ENCODE results near the gene ZNF621. TPM values are rescaled to one million over a fixed set of nuclear protein-coding genes. Genes with fewer than 3 reads are reported as not detected.

Gene ZNF621
- total and polyA plus RNA-seq, 2 experiments from 2014 or later: 12.9 to 17.3 TPM

DNA sequence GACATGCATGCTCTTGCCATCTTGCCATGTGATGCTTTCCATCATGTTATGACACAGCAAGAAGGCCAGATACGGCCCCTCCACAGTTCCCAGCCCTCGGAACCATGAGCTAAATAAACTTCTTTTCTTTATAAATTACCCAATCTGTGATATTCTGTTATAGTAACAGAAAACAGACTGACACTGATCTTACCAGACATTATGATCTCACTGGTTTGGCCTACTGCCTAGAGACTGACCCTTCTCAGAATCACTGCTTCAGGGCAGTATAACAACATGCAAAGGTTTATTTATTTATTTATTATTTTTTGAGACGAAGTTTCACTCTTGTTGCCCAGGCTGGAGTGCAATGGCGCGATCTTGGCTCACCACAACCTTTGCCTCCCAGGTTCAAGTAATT lies 33.8 kb upstream of the ZNF621 start:
- no peaks in the 10 kb centered on the region for H3K36me3 ChIP-seq
- TF ChIP-seq, protein P1, sequence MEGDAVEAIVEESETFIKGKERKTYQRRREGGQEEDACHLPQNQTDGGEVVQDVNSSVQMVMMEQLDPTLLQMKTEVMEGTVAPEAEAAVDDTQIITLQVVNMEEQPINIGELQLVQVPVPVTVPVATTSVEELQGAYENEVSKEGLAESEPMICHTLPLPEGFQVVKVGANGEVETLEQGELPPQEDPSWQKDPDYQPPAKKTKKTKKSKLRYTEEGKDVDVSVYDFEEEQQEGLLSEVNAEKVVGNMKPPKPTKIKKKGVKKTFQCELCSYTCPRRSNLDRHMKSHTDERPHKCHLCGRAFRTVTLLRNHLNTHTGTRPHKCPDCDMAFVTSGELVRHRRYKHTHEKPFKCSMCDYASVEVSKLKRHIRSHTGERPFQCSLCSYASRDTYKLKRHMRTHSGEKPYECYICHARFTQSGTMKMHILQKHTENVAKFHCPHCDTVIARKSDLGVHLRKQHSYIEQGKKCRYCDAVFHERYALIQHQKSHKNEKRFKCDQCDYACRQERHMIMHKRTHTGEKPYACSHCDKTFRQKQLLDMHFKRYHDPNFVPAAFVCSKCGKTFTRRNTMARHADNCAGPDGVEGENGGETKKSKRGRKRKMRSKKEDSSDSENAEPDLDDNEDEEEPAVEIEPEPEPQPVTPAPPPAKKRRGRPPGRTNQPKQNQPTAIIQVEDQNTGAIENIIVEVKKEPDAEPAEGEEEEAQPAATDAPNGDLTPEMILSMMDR (IDR thresholded peaks at IDR 0.05; ENCODE audit: low read depth, low read length): no peak
- no peak overlapping the region for H3K4me3 ChIP-seq
- no peaks in the 10 kb centered on the region for H3K27me3 ChIP-seq
- H3K9me3 ChIP-seq (ENCODE audit: low read depth): no peaks in the 10 kb centered on the region
- no peak for DNase-seq (ENCODE audit: low read depth in 1 of 2, low spot score in 1 of 2)
- no peaks in the 10 kb centered on the region for H3K4me1 ChIP-seq (ENCODE audit: low read depth)
- H3K27ac ChIP-seq: no peak overlapping the region

GRCh38 chr3:40494698-40495097 lies 30.1 kb upstream of the ZNF621 start:
- TF ChIP-seq, protein P1 (IDR thresholded peaks at IDR 0.05; ENCODE audit: low read depth, low read length): no peak
- Histone ChIP-seq H3K4me3 (no peak overlapping the region), H3K9me3 (ENCODE audit: low read depth) (no peaks in the 10 kb centered on the region), H3K4me1 (ENCODE audit: low read depth) (no peaks in the 10 kb centered on the region), H3K36me3 (no peaks in the 10 kb centered on the region), H3K27me3 (no peaks in the 10 kb centered on the region), H3K27ac (no peak overlapping the region)
- DNase-seq (ENCODE audit: low read depth in 1 of 2, low spot score in 1 of 2): no peak

DNA sequence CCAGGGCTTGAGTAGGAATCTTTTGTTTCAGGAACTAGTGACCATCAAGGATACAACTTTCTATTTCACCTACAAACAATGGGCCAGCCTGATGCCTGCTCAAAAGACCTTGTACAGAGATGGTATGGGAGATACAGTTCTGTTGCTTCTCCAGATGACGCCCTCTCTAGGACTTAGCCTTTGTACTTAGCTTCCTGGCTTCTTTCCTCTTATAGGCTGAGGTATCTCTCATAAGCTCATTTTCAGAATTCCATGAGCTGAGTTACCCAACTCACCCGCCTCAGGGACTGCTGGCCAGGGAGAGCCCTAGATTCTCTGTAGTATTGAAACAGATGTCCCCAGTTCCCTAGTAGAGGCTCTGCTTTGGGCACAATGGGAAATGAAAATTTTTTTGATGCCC lies 27.5 kb upstream of the ZNF621 start:
- no peaks in the 10 kb centered on the region for H3K4me1 ChIP-seq (ENCODE audit: low read depth)
- H3K27ac ChIP-seq: no peak overlapping the region
- H3K9me3 ChIP-seq (ENCODE audit: low read depth): no peaks in the 10 kb centered on the region
- no peak for DNase-seq (ENCODE audit: low read depth in 1 of 2, low spot score in 1 of 2)
- H3K27me3 ChIP-seq: no peaks in the 10 kb centered on the region
- no peak overlapping the region for H3K4me3 ChIP-seq
- TF ChIP-seq, protein P1 (IDR thresholded peaks at IDR 0.05; ENCODE audit: low read depth, low read length): no peak
- H3K36me3 ChIP-seq: no peaks in the 10 kb centered on the region

GRCh38 chr3:40499952-40500351 lies 24.8 kb upstream of the ZNF621 start:
- no peak for DNase-seq (ENCODE audit: low read depth in 1 of 2, low spot score in 1 of 2)
- H3K36me3 ChIP-seq: no peaks in the 10 kb centered on the region
- no peaks in the 10 kb centered on the region for H3K9me3 ChIP-seq (ENCODE audit: low read depth)
- no peak overlapping the region for H3K4me3 ChIP-seq
- no peaks in the 10 kb centered on the region for H3K4me1 ChIP-seq (ENCODE audit: low read depth)
- H3K27me3 ChIP-seq: no peaks in the 10 kb centered on the region
- TF ChIP-seq, protein P1 (IDR thresholded peaks at IDR 0.05; ENCODE audit: low read depth, low read length): no peak
- H3K27ac ChIP-seq: no peak overlapping the region

DNA sequence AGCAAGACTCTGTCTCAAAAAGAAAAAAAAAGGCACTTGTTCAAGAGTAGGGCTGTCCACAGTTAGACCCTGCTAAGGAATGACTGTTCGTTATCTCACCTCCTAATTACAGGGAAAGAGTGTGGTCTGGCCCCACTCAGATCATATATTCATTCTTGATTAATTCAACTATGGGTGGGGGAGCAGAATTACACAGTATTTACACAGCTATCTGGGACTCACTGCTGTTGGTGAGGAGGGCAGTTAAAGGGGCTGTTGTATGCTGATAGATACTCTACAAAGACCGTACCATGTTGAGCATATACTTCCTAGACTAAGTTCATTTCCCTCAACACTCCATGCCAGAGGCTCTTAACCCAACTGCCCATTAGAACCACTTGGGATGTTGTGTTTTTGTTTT lies 22.7 kb upstream of the ZNF621 start:
- Histone ChIP-seq H3K36me3 (no peaks in the 10 kb centered on the region), H3K27ac (no peak overlapping the region), H3K4me3 (no peak overlapping the region), H3K27me3 (no peaks in the 10 kb centered on the region), H3K4me1 (ENCODE audit: low read depth) (peaks cover 4% of the 10 kb centered on the region), H3K9me3 (ENCODE audit: low read depth) (no peaks in the 10 kb centered on the region)
- no peak for DNase-seq (ENCODE audit: low read depth in 1 of 2, low spot score in 1 of 2)
- TF ChIP-seq, protein P1 (IDR thresholded peaks at IDR 0.05; ENCODE audit: low read depth, low read length): no peak

Measured in cardiac muscle cell (in vitro differentiated cells and primary cell).